Liver (tissue), 3 donors: Measurements from ENCODE around the gene RAB6B.

ENCODE experiments used
- CTCF ChIP-seq: fragments of 150-350 bp; IDR thresholded peaks from 2 replicates; pipeline ENCODE4 v1.5.1; 2017; ENCODE audit warnings: improper control_type of control experiment, low read depth, low read length; ENCODE audit not compliant: missing input control
- EGR1 ChIP-seq, 2 donors: IDR thresholded peaks; 2 replicates each; pipeline ENCODE4 v1.6.1; 2016 to 2018; ENCODE audit warnings: antibody characterized with exemption in 2 of 2, low read depth in 2 of 2
- JUND ChIP-seq, 2 donors: IDR thresholded peaks; 2 replicates each; pipeline ENCODE4 v1.6.1; 2016; ENCODE audit warnings: antibody characterized with exemption in 2 of 2
- TAF1 ChIP-seq: conservative IDR thresholded peaks from 2 replicates; pipeline ENCODE4 v1.6.1; 2016; ENCODE audit warnings: antibody characterized with exemption, mild to moderate bottlenecking
- YY1 ChIP-seq: IDR thresholded peaks from 2 replicates; pipeline ENCODE4 v1.6.1; 2016; ENCODE audit warnings: antibody characterized with exemption, mild to moderate bottlenecking
- ZBTB33 ChIP-seq: IDR thresholded peaks from 2 replicates; pipeline ENCODE4 v1.6.1; 2016; ENCODE audit warnings: antibody characterized with exemption
- TF ChIP-seq, protein P1 (sequence below): IDR thresholded peaks from 2 replicates; pipeline ENCODE4 v1.6.1; 2016; ENCODE audit warnings: antibody characterized with exemption, mild to moderate bottlenecking
- TF ChIP-seq, protein P2 (sequence below): IDR thresholded peaks from 2 replicates; pipeline ENCODE4 v1.6.1; 2016; ENCODE audit warnings: antibody characterized with exemption
- donor health status: healthy.
- donor health status: healthy.

DNA sequence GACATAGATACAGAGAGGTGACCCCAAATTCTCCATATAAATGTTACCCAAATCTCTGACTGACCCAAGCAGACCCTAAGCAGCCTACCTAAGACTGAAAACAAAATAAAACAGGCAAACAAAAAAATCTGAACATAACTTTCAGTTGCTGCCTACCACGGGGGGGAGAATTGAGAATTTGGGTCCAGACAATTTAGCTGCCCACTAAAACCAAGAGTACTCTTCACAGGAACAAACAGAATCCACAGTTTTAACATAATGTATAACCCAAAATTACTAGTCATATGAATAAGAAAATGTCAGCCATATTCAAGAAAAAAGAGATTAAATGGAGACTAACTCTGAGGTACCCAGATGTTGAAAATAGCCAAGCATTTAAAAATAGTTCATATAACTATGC is 45.6 kb downstream of the RAB6B start:
- TF ChIP-seq YY1 (no peak), CTCF (no peak), ZBTB33 (no peak), JUND (IDR thresholded peaks at IDR 0.05) (no peak), EGR1 (IDR thresholded peaks at IDR 0.05; ENCODE audit: low read depth in 2 of 2) (no peak), TAF1 (no peak)
- TF ChIP-seq, protein P1, sequence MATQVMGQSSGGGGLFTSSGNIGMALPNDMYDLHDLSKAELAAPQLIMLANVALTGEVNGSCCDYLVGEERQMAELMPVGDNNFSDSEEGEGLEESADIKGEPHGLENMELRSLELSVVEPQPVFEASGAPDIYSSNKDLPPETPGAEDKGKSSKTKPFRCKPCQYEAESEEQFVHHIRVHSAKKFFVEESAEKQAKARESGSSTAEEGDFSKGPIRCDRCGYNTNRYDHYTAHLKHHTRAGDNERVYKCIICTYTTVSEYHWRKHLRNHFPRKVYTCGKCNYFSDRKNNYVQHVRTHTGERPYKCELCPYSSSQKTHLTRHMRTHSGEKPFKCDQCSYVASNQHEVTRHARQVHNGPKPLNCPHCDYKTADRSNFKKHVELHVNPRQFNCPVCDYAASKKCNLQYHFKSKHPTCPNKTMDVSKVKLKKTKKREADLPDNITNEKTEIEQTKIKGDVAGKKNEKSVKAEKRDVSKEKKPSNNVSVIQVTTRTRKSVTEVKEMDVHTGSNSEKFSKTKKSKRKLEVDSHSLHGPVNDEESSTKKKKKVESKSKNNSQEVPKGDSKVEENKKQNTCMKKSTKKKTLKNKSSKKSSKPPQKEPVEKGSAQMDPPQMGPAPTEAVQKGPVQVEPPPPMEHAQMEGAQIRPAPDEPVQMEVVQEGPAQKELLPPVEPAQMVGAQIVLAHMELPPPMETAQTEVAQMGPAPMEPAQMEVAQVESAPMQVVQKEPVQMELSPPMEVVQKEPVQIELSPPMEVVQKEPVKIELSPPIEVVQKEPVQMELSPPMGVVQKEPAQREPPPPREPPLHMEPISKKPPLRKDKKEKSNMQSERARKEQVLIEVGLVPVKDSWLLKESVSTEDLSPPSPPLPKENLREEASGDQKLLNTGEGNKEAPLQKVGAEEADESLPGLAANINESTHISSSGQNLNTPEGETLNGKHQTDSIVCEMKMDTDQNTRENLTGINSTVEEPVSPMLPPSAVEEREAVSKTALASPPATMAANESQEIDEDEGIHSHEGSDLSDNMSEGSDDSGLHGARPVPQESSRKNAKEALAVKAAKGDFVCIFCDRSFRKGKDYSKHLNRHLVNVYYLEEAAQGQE, result no peak
- TF ChIP-seq, protein P2, sequence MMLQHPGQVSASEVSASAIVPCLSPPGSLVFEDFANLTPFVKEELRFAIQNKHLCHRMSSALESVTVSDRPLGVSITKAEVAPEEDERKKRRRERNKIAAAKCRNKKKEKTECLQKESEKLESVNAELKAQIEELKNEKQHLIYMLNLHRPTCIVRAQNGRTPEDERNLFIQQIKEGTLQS, result no peak
